Stimulated activated naive B cell treated with anti-CD40 and anti-IgM and Interleukin-4, amounts not matched to agents 10 μg/mL and 1 μg/mL and 100 μg/mL, for 72 hours (primary cell): Measurements from ENCODE around the gene CDIPT.

Experiments used
- ATAC-seq, 2 donors: fragments of 150-1000 bp; cut with Tn5 transposase; replicated peaks; 2 replicates each; pipeline ENCODE4 v1.10.0; 2021; ENCODE audit warnings: moderate library complexity in 1 of 2
- DNase-seq: peaks from one replicate; pipeline ENCODE4 v3.0.0; 2021
- H3K27ac Mint-ChIP-seq: one replicate; pipeline ENCODE4 v1.8.0; 2022; ENCODE audit warnings: mild to moderate bottlenecking, mixed read lengths
- H3K27me3 Mint-ChIP-seq, 2 donors: one replicate each; pipeline ENCODE4 v1.8.0; 2022; ENCODE audit warnings: mixed read lengths in 2 of 2
- H3K36me3 Mint-ChIP-seq, 2 donors: one replicate each; pipeline ENCODE4 v1.8.0; 2022; ENCODE audit warnings: mixed read lengths in 2 of 2, mild to moderate bottlenecking in 1 of 2
- H3K4me1 Mint-ChIP-seq, 2 donors: one replicate each; pipeline ENCODE4 v1.8.0; 2022; ENCODE audit warnings: mixed read lengths in 2 of 2, mild to moderate bottlenecking in 1 of 2
- H3K4me3 Mint-ChIP-seq, 2 donors: one replicate each; pipeline ENCODE4 v1.8.0; 2022; ENCODE audit warnings: mild to moderate bottlenecking in 2 of 2, mixed read lengths in 2 of 2, moderate library complexity in 1 of 2
- H3K9me3 Mint-ChIP-seq, 2 donors: one replicate each; pipeline ENCODE4 v1.8.0; 2022; ENCODE audit warnings: mixed read lengths in 2 of 2, mild to moderate bottlenecking in 1 of 2

CDIPT gene

GRCh38 chr16:29811170-29811895 lies 51.7 kb downstream of the CDIPT start:
- Mint-ChIP-seq H3K36me3 (peaks cover 31 to 35% of the 10 kb centered on the region in 2 donors), H3K4me1 (peaks cover 48 to 77% of the 10 kb centered on the region in 2 donors), H3K4me3 (peak overlapping the region; percentile 81 to 84), H3K27me3 (peaks cover 0 to 15% of the 10 kb centered on the region in 2 donors), H3K27ac (peak overlapping the region; percentile 72), H3K9me3 (no peaks in the 10 kb centered on the region)
- peak; percentile 77 for DNase-seq
- ATAC-seq = peak; percentile 49 to 53

GRCh38 chr16:29810699-29811169 lies 52.3 kb downstream of the CDIPT start:
- ATAC-seq (no peak), DNase-seq (no peak)
- H3K4me3 Mint-ChIP-seq = peak overlapping the region; percentile 81 to 84
- peaks cover 30 to 34% of the 10 kb centered on the region in 2 donors for H3K36me3 Mint-ChIP-seq
- peaks cover 47 to 76% of the 10 kb centered on the region in 2 donors for H3K4me1 Mint-ChIP-seq
- peak overlapping the region; percentile 72 for H3K27ac Mint-ChIP-seq
- no peaks in the 10 kb centered on the region for H3K9me3 Mint-ChIP-seq
- peaks cover 0 to 15% of the 10 kb centered on the region in 2 donors for H3K27me3 Mint-ChIP-seq

- peaks cover 33 to 38% of the 10 kb centered on the region in 2 donors for H3K36me3 Mint-ChIP-seq
- no peaks in the 10 kb centered on the region for H3K9me3 Mint-ChIP-seq
- peaks cover 46 to 75% of the 10 kb centered on the region in 2 donors for H3K4me1 Mint-ChIP-seq
- ATAC-seq (no peak), DNase-seq (no peak)
- H3K4me3 Mint-ChIP-seq = peak overlapping the region; percentile 81 to 84
- H3K27ac Mint-ChIP-seq = peak overlapping the region; percentile 68
- peaks cover 0 to 15% of the 10 kb centered on the region in 2 donors for H3K27me3 Mint-ChIP-seq
Observed at GRCh38 chr16:29809850-29810698, 53.0 kb downstream of the CDIPT start.

- Mint-ChIP-seq H3K4me1 (peaks cover 45 to 76% of the 10 kb centered on the region in 2 donors), H3K9me3 (no peaks in the 10 kb centered on the region), H3K4me3 (peak overlapping the region; percentile 85 to 88), H3K27me3 (peaks cover 0 to 15% of the 10 kb centered on the region in 2 donors), H3K36me3 (peaks cover 33 to 43% of the 10 kb centered on the region in 2 donors), H3K27ac (peak overlapping the region; percentile 62)
- DNase-seq (no peak), ATAC-seq (no peak)
Observed at GRCh38 chr16:29809031-29809747, 53.8 kb downstream of the CDIPT start.
